Ishikawa (cell line): Measurements from ENCODE around the gene EHMT2.

ENCODE experiments used
- CEBPB ChIP-seq: IDR thresholded peaks from 2 replicates; pipeline ENCODE4 v1.6.1; 2012
- CREB1 ChIP-seq: IDR thresholded peaks from 2 replicates; pipeline ENCODE4 v1.6.1; 2012; ENCODE audit warnings: low read depth
- EGR1 ChIP-seq: IDR thresholded peaks from 2 replicates; pipeline ENCODE4 v1.6.1; 2012
- EP300 ChIP-seq: IDR thresholded peaks from 2 replicates; pipeline ENCODE4 v1.6.1; 2012; ENCODE audit warnings: borderline replicate concordance
- FOXM1 ChIP-seq: IDR thresholded peaks from 2 replicates; pipeline ENCODE4 v1.6.1; 2012; ENCODE audit warnings: low read depth, borderline replicate concordance
- NFIC ChIP-seq: IDR thresholded peaks from 2 replicates; pipeline ENCODE4 v1.6.1; 2012
- RAD21 ChIP-seq: IDR thresholded peaks from 2 replicates; pipeline ENCODE4 v1.6.1; 2012; ENCODE audit warnings: low read depth
- TAF1 ChIP-seq: IDR thresholded peaks from 2 replicates; pipeline ENCODE4 v1.6.1; 2012; ENCODE audit warnings: low read depth, mild to moderate bottlenecking
- TCF12 ChIP-seq: IDR thresholded peaks from 2 replicates; pipeline ENCODE4 v1.6.1; 2012; ENCODE audit warnings: low read depth
- TEAD4 ChIP-seq: IDR thresholded peaks from 2 replicates; pipeline ENCODE4 v1.6.1; 2012
- YY1 ChIP-seq: IDR thresholded peaks from 2 replicates; pipeline ENCODE4 v1.6.1; 2012; ENCODE audit warnings: low read depth
- ZBTB7A ChIP-seq: IDR thresholded peaks from 2 replicates; pipeline ENCODE4 v1.6.1; 2012; ENCODE audit warnings: low read depth
- TF ChIP-seq, protein P1 (sequence below): IDR thresholded peaks from 2 replicates; pipeline ENCODE4 v1.6.1; 2012
- TF ChIP-seq, protein P2 (sequence below): IDR thresholded peaks from 2 replicates; pipeline ENCODE4 v1.6.1; 2012
- TF ChIP-seq, protein P3 (sequence below): IDR thresholded peaks from 2 replicates; pipeline ENCODE4 v1.6.1; 2012; ENCODE audit warnings: low read depth, mild to moderate bottlenecking

EHMT2 gene

DNA sequence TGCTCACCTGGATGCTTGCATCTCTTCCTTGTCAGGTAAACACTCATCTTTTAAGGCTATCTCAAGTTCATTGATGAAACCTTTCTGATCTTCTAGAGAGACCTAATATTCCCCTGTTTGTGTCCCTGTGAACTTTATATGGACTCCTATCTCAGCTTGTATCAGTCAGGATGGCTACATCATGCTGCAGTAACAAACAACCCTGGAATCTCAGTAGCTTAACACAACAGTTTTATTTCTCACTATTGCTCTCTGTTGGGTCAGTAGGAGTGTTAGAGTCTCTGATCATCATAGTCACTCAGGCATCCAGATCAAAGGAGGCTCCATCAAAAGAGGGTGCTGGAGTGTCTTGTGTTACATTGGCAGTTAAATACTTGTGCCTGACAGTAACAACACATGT lies 17.9 kb upstream of the EHMT2 start:
- TF ChIP-seq ZBTB7A (no peak), YY1 (no peak), NFIC (no peak), TEAD4 (no peak), TAF1 (no peak), FOXM1 (no peak), CEBPB (no peak), EP300 (no peak), CREB1 (no peak), EGR1 (no peak), RAD21 (no peak), TCF12 (no peak)
- TF ChIP-seq, protein P1, sequence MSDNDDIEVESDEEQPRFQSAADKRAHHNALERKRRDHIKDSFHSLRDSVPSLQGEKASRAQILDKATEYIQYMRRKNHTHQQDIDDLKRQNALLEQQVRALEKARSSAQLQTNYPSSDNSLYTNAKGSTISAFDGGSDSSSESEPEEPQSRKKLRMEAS, result no peak
- TF ChIP-seq, protein P2, sequence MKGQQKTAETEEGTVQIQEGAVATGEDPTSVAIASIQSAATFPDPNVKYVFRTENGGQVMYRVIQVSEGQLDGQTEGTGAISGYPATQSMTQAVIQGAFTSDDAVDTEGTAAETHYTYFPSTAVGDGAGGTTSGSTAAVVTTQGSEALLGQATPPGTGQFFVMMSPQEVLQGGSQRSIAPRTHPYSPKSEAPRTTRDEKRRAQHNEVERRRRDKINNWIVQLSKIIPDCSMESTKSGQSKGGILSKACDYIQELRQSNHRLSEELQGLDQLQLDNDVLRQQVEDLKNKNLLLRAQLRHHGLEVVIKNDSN, result no peak
- TF ChIP-seq, protein P3, sequence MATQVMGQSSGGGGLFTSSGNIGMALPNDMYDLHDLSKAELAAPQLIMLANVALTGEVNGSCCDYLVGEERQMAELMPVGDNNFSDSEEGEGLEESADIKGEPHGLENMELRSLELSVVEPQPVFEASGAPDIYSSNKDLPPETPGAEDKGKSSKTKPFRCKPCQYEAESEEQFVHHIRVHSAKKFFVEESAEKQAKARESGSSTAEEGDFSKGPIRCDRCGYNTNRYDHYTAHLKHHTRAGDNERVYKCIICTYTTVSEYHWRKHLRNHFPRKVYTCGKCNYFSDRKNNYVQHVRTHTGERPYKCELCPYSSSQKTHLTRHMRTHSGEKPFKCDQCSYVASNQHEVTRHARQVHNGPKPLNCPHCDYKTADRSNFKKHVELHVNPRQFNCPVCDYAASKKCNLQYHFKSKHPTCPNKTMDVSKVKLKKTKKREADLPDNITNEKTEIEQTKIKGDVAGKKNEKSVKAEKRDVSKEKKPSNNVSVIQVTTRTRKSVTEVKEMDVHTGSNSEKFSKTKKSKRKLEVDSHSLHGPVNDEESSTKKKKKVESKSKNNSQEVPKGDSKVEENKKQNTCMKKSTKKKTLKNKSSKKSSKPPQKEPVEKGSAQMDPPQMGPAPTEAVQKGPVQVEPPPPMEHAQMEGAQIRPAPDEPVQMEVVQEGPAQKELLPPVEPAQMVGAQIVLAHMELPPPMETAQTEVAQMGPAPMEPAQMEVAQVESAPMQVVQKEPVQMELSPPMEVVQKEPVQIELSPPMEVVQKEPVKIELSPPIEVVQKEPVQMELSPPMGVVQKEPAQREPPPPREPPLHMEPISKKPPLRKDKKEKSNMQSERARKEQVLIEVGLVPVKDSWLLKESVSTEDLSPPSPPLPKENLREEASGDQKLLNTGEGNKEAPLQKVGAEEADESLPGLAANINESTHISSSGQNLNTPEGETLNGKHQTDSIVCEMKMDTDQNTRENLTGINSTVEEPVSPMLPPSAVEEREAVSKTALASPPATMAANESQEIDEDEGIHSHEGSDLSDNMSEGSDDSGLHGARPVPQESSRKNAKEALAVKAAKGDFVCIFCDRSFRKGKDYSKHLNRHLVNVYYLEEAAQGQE, result no peak

DNA sequence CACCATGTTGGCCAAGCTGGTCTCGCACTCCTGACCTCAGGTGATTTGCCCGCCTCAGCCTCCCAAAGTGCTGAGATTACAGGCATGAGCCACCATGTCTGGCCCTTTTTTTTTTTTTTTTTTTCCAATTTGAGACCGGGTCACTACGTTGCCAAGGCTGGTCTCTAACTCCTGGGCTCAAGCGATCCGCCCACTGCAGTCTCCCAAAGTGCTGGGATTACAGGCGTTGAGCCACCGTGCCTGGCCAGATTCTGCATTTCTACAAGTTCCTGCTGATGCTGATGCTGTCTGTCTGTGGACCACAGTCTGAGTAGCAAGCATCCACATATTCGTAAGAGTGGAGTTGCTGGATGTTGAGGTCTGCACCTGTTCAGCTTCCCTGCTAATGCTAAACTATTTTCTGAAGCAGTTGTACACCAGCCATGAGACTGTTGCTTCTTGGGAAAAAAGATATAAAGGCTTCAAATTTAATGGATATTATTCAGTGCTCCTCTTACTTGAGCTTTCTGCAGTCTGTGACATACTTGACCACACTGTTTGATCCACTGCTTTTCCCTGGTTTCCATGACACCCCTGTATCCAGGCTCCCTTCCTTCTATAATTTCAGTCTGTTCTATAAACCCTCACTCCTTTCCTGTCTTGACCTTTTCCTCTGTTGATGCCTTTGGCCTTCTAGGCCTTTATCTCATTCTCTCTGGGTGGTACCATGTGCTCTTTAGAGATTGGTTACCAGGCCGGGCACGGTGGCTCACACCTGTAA lies 14.5 kb upstream of the EHMT2 start:
- TF ChIP-seq, protein P3, result no peak
- TF ChIP-seq, protein P2, result no peak
- TF ChIP-seq EGR1 (no peak), TCF12 (no peak), RAD21 (no peak)

DNA sequence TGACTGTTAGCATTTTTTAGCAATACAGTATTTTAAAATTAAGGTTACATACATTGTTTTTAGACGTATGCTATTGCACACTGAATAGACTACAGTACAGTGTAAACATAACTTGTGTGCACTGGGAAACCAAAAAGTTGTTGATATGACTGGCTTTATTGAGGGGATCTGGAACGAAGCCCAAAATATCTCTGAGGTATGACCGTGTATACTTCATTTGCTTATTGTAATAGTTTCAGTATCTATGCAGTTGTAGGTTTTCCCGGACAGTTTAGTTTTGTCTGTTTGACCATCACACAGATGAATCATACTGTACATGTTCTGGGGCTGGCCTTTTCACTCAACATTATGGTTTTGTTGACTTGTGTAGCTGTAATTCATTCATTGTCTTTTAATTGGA lies 11.3 kb upstream of the EHMT2 start:
- TF ChIP-seq FOXM1, result no peak
- TF ChIP-seq TCF12, result no peak
- TF ChIP-seq, protein P2, result no peak
- TF ChIP-seq CREB1, result no peak
- TF ChIP-seq, protein P3, result no peak
- no peak for TF ChIP-seq TEAD4
- no peak for TF ChIP-seq EGR1
- no peak for TF ChIP-seq EP300
- TF ChIP-seq ZBTB7A, result no peak
- no peak for TF ChIP-seq CEBPB
- no peak for TF ChIP-seq NFIC

DNA sequence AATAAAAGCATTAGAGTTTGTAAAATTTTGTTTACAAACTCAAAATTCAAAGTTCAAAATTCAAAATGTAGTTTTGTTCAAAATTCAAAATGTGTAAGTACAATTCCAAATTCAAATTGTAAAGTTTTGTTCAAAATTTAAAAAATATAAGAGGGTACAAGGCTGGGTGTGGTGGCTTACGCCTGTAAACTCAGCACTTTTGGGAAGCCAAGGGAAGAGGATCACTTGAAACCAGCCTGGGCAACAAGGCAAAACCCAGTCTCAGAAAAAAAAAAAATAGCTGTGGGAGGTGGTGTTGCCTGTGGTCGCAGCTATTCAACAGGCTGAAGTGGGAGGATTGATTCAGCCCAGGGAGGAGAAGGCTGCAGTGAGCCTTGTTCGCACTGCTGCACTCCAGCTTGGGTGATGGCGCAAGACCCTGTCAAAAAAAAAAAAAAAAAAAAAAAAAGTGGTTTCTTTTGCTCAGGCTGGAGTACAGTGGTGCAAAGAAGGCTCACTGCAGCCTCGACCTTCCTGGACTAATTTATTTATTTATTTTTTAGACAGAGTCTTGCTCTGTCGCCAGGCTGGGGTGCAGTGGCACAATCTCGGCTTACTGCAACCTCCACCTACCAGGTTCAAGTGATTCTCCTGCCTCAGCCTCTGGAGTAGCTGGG lies 9.8 kb upstream of the EHMT2 start:
- peak; percentile 90 for TF ChIP-seq CEBPB
- no peak for TF ChIP-seq NFIC
